ENCODE data around the gene DLG2.

DLG2 gene

GRCh38 chr11:84420271-84420670 lies 1206.9 kb downstream of the DLG2 start:
- Mint-ChIP-seq H3K4me1 (ENCODE audit: low read depth) (no peaks in the 10 kb centered on the region), H3K4me3 (no peak overlapping the region), H3K27me3 (no peaks in the 10 kb centered on the region), H3K27ac (no peak overlapping the region), H3K9me3 (no peaks in the 10 kb centered on the region), H3K36me3 (ENCODE audit: low read depth) (no peaks in the 10 kb centered on the region)
- intact Hi-C loops (cut with micrococcal nuclease), result no loop called here

GRCh38 chr11:84419616-84420015 lies 1207.5 kb downstream of the DLG2 start:
- Mint-ChIP-seq H3K27ac (no peak overlapping the region), H3K36me3 (ENCODE audit: low read depth) (no peaks in the 10 kb centered on the region), H3K27me3 (no peaks in the 10 kb centered on the region), H3K9me3 (no peaks in the 10 kb centered on the region), H3K4me1 (ENCODE audit: low read depth) (no peaks in the 10 kb centered on the region), H3K4me3 (no peak overlapping the region)
- intact Hi-C loops (cut with micrococcal nuclease), result no loop called here

- Mint-ChIP-seq H3K36me3 (ENCODE audit: low read depth) (no peaks in the 10 kb centered on the region), H3K9me3 (no peaks in the 10 kb centered on the region), H3K27me3 (no peaks in the 10 kb centered on the region), H3K27ac (no peak overlapping the region), H3K4me3 (no peak overlapping the region), H3K4me1 (ENCODE audit: low read depth) (no peaks in the 10 kb centered on the region)
- intact Hi-C loops (cut with micrococcal nuclease), result no loop called here
Measured at GRCh38 chr11:84414920-84415319, 1212.2 kb downstream of the DLG2 start.

- Mint-ChIP-seq H3K27ac (no peak overlapping the region), H3K36me3 (ENCODE audit: low read depth) (no peaks in the 10 kb centered on the region), H3K4me3 (no peak overlapping the region), H3K4me1 (ENCODE audit: low read depth) (no peaks in the 10 kb centered on the region), H3K27me3 (no peaks in the 10 kb centered on the region), H3K9me3 (no peaks in the 10 kb centered on the region)
- intact Hi-C loops (cut with micrococcal nuclease), result no loop called here
Measured at GRCh38 chr11:84413549-84413948, 1213.6 kb downstream of the DLG2 start.

- intact Hi-C loops (cut with micrococcal nuclease), result no loop called here
- Mint-ChIP-seq H3K4me1 (ENCODE audit: low read depth) (no peaks in the 10 kb centered on the region), H3K36me3 (ENCODE audit: low read depth) (no peaks in the 10 kb centered on the region)
Measured at GRCh38 chr11:84412862-84413261, 1214.3 kb downstream of the DLG2 start.

GRCh38 chr11:84408946-84409411 lies 1218.2 kb downstream of the DLG2 start:
- H3K36me3 Mint-ChIP-seq (ENCODE audit: low read depth), result no peaks in the 10 kb centered on the region
- H3K27ac Mint-ChIP-seq, result no peak overlapping the region
- H3K9me3 Mint-ChIP-seq, result no peaks in the 10 kb centered on the region
- H3K4me1 Mint-ChIP-seq (ENCODE audit: low read depth), result no peaks in the 10 kb centered on the region
- intact Hi-C loops (cut with micrococcal nuclease), result no loop called here
- no peaks in the 10 kb centered on the region for H3K27me3 Mint-ChIP-seq
- H3K4me3 Mint-ChIP-seq, result no peak overlapping the region

More at GRCh38 chr11:84412862-84413261, 1214.3 kb downstream of the DLG2 start:
- Mint-ChIP-seq H3K27ac (no peak overlapping the region), H3K4me3 (no peak overlapping the region), H3K27me3 (no peaks in the 10 kb centered on the region), H3K9me3 (no peaks in the 10 kb centered on the region)

GRCh38 chr11:84407091-84407490 lies 1220.1 kb downstream of the DLG2 start:
- Mint-ChIP-seq H3K9me3 (no peaks in the 10 kb centered on the region), H3K27ac (no peak overlapping the region)
- intact Hi-C loops (cut with micrococcal nuclease), result no loop called here

GRCh38 chr11:84398017-84398626 lies 1229.0 kb downstream of the DLG2 start:
- no peaks in the 10 kb centered on the region for H3K36me3 Mint-ChIP-seq (ENCODE audit: low read depth)
- no peaks in the 10 kb centered on the region for H3K9me3 Mint-ChIP-seq
- no peak overlapping the region for H3K27ac Mint-ChIP-seq
- no peaks in the 10 kb centered on the region for H3K27me3 Mint-ChIP-seq
- no peak overlapping the region for H3K4me3 Mint-ChIP-seq
- intact Hi-C loops (cut with micrococcal nuclease), result no loop called here
- no peaks in the 10 kb centered on the region for H3K4me1 Mint-ChIP-seq (ENCODE audit: low read depth)

More at GRCh38 chr11:84407091-84407490, 1220.1 kb downstream of the DLG2 start:
- no peaks in the 10 kb centered on the region for H3K36me3 Mint-ChIP-seq (ENCODE audit: low read depth)
- no peaks in the 10 kb centered on the region for H3K27me3 Mint-ChIP-seq
- H3K4me3 Mint-ChIP-seq, result no peak overlapping the region
- H3K4me1 Mint-ChIP-seq (ENCODE audit: low read depth), result no peaks in the 10 kb centered on the region

GRCh38 chr11:84396521-84396920 lies 1230.6 kb downstream of the DLG2 start:
- Mint-ChIP-seq H3K9me3 (no peaks in the 10 kb centered on the region), H3K27ac (no peak overlapping the region), H3K4me1 (ENCODE audit: low read depth) (no peaks in the 10 kb centered on the region), H3K27me3 (no peaks in the 10 kb centered on the region), H3K36me3 (ENCODE audit: low read depth) (no peaks in the 10 kb centered on the region), H3K4me3 (no peak overlapping the region)
- intact Hi-C loops (cut with micrococcal nuclease), result no loop called here

GRCh38 chr11:84390441-84391078 lies 1236.6 kb downstream of the DLG2 start:
- no peak overlapping the region for H3K4me3 Mint-ChIP-seq
- no peak overlapping the region for H3K27ac Mint-ChIP-seq
- no peaks in the 10 kb centered on the region for H3K36me3 Mint-ChIP-seq (ENCODE audit: low read depth)
- H3K9me3 Mint-ChIP-seq, result no peaks in the 10 kb centered on the region
- intact Hi-C loops (cut with micrococcal nuclease), result no loop called here
- no peaks in the 10 kb centered on the region for H3K4me1 Mint-ChIP-seq (ENCODE audit: low read depth)
- no peaks in the 10 kb centered on the region for H3K27me3 Mint-ChIP-seq

GRCh38 chr11:84389696-84390095 lies 1237.4 kb downstream of the DLG2 start:
- Mint-ChIP-seq H3K27me3 (no peaks in the 10 kb centered on the region), H3K9me3 (no peaks in the 10 kb centered on the region), H3K36me3 (ENCODE audit: low read depth) (no peaks in the 10 kb centered on the region), H3K4me3 (no peak overlapping the region), H3K4me1 (ENCODE audit: low read depth) (no peaks in the 10 kb centered on the region), H3K27ac (no peak overlapping the region)
- intact Hi-C loops (cut with micrococcal nuclease), result no loop called here

GRCh38 chr11:84384731-84385130 lies 1242.4 kb downstream of the DLG2 start:
- Mint-ChIP-seq H3K4me3 (no peak overlapping the region), H3K36me3 (ENCODE audit: low read depth) (no peaks in the 10 kb centered on the region), H3K27ac (no peak overlapping the region), H3K9me3 (no peaks in the 10 kb centered on the region), H3K27me3 (no peaks in the 10 kb centered on the region), H3K4me1 (ENCODE audit: low read depth) (no peaks in the 10 kb centered on the region)
- intact Hi-C loops (cut with micrococcal nuclease), result loop anchor here (2.0 to 5.0 kb wide), 2 partner anchors 547 to 1206 kb away; no protein-coding TSS in a partner anchor

GRCh38 chr11:84383576-84383975 lies 1243.6 kb downstream of the DLG2 start:
- intact Hi-C loops (cut with micrococcal nuclease), result loop anchor here (5.0 kb wide), 1 partner anchor 546 kb away; no protein-coding TSS in a partner anchor

GRCh38 chr11:84381666-84382065 lies 1245.5 kb downstream of the DLG2 start:
- Mint-ChIP-seq H3K36me3 (ENCODE audit: low read depth) (no peaks in the 10 kb centered on the region), H3K27ac (no peak overlapping the region), H3K27me3 (no peaks in the 10 kb centered on the region), H3K4me1 (ENCODE audit: low read depth) (no peaks in the 10 kb centered on the region), H3K4me3 (no peak overlapping the region), H3K9me3 (no peaks in the 10 kb centered on the region)
- intact Hi-C loops (cut with micrococcal nuclease), result loop anchor here (5.0 kb wide), 1 partner anchor 544 kb away; no protein-coding TSS in a partner anchor

More at GRCh38 chr11:84383576-84383975, 1243.6 kb downstream of the DLG2 start:
- no peaks in the 10 kb centered on the region for H3K4me1 Mint-ChIP-seq (ENCODE audit: low read depth)
- no peaks in the 10 kb centered on the region for H3K27me3 Mint-ChIP-seq
- no peaks in the 10 kb centered on the region for H3K9me3 Mint-ChIP-seq
- H3K27ac Mint-ChIP-seq, result no peak overlapping the region
- H3K4me3 Mint-ChIP-seq, result no peak overlapping the region
- H3K36me3 Mint-ChIP-seq (ENCODE audit: low read depth), result no peaks in the 10 kb centered on the region
